Erythroblast (primary cell): ENCODE measurements around the gene JMJD8.

ENCODE experiments used
- GATA1 ChIP-seq: IDR thresholded peaks from 2 replicates; pipeline ENCODE4 v1.6.1; 2011; ENCODE audit warnings: low read depth, mild to moderate bottlenecking, control low read depth, low read length, moderate library complexity
- POLR2A ChIP-seq: IDR thresholded peaks from 2 replicates; pipeline ENCODE4 v1.6.1; 2011; ENCODE audit warnings: mild to moderate bottlenecking, low read length

GRCh38 chr16:722835-723633, 38.9 kb upstream of the JMJD8 start:
- TF ChIP-seq POLR2A (no peak), GATA1 (no peak)
